ENCODE data around the gene SCFD2.

SCFD2 gene

GRCh38 chr4:53105313-53105712 lies 260.5 kb downstream of the SCFD2 start:
- ATAC-seq = no peak
- H3K4me3 Mint-ChIP-seq = no peak overlapping the region

GRCh38 chr4:53103481-53103880 lies 262.4 kb downstream of the SCFD2 start:
- Mint-ChIP-seq H3K4me1 (peaks cover 30% of the 10 kb centered on the region), H3K27me3 (no peaks in the 10 kb centered on the region), H3K27ac (no peak overlapping the region), H3K9me3 (peaks cover 12% of the 10 kb centered on the region), H3K4me3 (no peak overlapping the region), H3K36me3 (peaks cover 77% of the 10 kb centered on the region)
- ATAC-seq = no peak

More at GRCh38 chr4:53105313-53105712, 260.5 kb downstream of the SCFD2 start:
- H3K27me3 Mint-ChIP-seq = no peaks in the 10 kb centered on the region
- H3K27ac Mint-ChIP-seq = no peak overlapping the region
- peaks cover 42% of the 10 kb centered on the region for H3K4me1 Mint-ChIP-seq
- peaks cover 13% of the 10 kb centered on the region for H3K9me3 Mint-ChIP-seq
- peaks cover 84% of the 10 kb centered on the region for H3K36me3 Mint-ChIP-seq

GRCh38 chr4:53101191-53101581 lies 264.7 kb downstream of the SCFD2 start:
- H3K4me1 Mint-ChIP-seq = peaks cover 10% of the 10 kb centered on the region
- ATAC-seq = no peak
- peaks cover 73% of the 10 kb centered on the region for H3K36me3 Mint-ChIP-seq
- peaks cover 5% of the 10 kb centered on the region for H3K9me3 Mint-ChIP-seq
- no peak overlapping the region for H3K27ac Mint-ChIP-seq
- H3K4me3 Mint-ChIP-seq = no peak overlapping the region
- no peaks in the 10 kb centered on the region for H3K27me3 Mint-ChIP-seq

GRCh38 chr4:53100501-53101190 lies 265.2 kb downstream of the SCFD2 start:
- Mint-ChIP-seq H3K27ac (no peak overlapping the region), H3K27me3 (no peaks in the 10 kb centered on the region), H3K9me3 (peaks cover 5% of the 10 kb centered on the region), H3K4me3 (no peak overlapping the region), H3K36me3 (peaks cover 68% of the 10 kb centered on the region), H3K4me1 (peaks cover 9% of the 10 kb centered on the region)
- no peak for ATAC-seq

DNA sequence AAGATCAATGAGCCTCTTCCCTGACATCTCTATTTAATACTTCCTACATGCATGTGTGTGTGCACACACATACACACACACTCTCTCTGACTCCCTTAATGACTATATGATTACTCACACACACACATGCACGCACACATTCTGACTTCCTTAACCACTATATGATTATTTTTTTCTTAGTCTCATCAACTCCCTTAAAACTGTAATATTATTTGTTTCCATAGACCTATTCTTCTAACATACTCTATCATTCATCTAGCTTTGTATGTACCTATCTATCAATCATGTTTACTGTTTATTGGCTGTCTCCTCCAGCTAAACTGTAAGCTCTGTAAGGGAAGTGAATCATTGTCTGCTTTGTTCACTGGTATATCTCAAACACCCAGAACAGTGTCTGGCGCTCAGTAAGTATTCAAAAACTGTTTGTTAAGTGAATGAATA lies 267.2 kb downstream of the SCFD2 start:
- no peak overlapping the region for H3K4me3 Mint-ChIP-seq
- ATAC-seq = no peak
- peaks cover 9% of the 10 kb centered on the region for H3K4me1 Mint-ChIP-seq
- H3K9me3 Mint-ChIP-seq = peaks cover 14% of the 10 kb centered on the region
- peaks cover 66% of the 10 kb centered on the region for H3K36me3 Mint-ChIP-seq
- H3K27me3 Mint-ChIP-seq = no peaks in the 10 kb centered on the region
- no peak overlapping the region for H3K27ac Mint-ChIP-seq

DNA sequence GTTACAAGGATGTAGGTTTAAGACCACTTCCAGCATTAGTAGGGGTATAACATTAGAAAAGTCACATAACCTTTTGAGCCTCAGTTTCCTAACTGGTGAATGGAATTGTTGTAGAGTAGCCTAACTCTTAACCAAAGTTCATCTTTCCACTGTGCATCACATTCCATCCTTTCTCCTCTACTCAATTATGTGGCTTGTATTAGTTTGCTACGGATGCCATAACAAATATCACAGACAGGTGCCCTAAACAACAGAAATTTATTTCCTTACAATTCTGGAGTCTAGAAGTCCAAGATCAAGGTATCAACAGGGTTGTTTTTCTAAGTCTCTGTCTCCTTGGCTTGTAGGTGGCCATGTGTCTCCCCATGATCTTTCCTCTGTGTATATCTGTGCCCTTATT lies 271.8 kb downstream of the SCFD2 start:
- Mint-ChIP-seq H3K36me3 (peaks cover 47% of the 10 kb centered on the region), H3K4me1 (no peaks in the 10 kb centered on the region), H3K27me3 (no peaks in the 10 kb centered on the region), H3K27ac (no peak overlapping the region), H3K9me3 (peaks cover 17% of the 10 kb centered on the region), H3K4me3 (no peak overlapping the region)
- ATAC-seq = no peak

DNA sequence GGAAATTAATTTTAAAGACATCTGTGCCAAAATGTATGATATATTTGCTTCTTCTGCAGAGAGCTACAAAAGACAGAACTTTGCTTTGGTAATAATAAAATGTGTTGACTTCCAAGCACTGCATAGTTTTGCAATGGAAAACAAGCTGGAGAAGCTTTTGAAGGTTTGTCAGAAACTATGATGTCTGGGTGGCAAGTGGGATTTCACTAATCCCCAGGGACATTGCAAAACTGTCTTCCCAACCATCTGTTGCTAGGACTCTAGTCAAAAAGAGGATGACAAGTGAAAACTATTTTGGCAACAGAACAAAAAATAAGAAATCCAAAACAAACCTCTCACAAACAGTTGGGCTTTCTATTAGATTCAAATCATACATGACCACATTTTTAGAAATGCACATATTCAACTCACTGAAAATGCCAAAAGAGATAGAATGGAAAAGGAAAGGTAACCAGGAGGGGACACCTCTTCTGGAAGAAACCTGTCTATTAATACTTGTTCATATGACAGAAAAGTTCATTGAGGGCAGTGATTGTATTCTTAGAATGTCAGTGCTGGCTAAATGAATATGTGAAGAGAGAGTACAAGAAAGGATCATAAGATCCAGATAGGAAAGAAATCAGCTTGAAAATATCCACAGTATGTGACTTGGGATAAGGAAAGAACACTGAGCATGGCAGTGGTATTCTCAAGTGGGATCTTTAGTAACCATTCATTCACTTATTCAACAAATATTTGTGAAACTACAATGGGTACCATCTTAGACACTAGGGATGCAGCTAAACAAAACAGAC lies 275.7 kb downstream of the SCFD2 start:
- Mint-ChIP-seq H3K4me3 (no peak overlapping the region), H3K36me3 (peaks cover 51% of the 10 kb centered on the region), H3K27me3 (no peaks in the 10 kb centered on the region), H3K9me3 (peaks cover 19% of the 10 kb centered on the region), H3K27ac (no peak overlapping the region), H3K4me1 (no peaks in the 10 kb centered on the region)
- ATAC-seq = no peak

DNA sequence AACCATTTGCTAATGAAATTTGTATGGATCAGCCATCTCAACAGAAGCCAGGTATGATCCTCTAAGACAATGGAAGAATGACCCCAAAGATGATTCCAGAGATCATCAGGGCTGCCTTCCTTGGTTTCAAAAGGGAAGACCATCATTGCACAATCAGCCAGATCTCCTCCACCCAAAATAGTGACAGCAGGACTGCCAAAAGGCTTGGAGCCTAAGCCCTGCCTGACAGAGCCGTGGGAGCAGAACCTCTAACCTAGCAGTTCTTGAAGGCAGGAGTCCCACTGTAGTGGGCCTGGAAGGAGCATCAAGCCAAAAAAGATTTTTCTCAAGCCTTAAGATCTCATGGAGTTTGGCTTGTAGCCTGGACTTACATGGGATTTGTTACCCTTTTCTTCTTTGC lies 277.7 kb downstream of the SCFD2 start:
- H3K4me1 Mint-ChIP-seq = no peaks in the 10 kb centered on the region
- peaks cover 62% of the 10 kb centered on the region for H3K36me3 Mint-ChIP-seq
- H3K9me3 Mint-ChIP-seq = peaks cover 20% of the 10 kb centered on the region
- no peak overlapping the region for H3K27ac Mint-ChIP-seq
- ATAC-seq = no peak
- H3K4me3 Mint-ChIP-seq = no peak overlapping the region
- H3K27me3 Mint-ChIP-seq = no peaks in the 10 kb centered on the region

GRCh38 chr4:53076374-53076958 lies 289.4 kb downstream of the SCFD2 start:
- peaks cover 15% of the 10 kb centered on the region for H3K36me3 Mint-ChIP-seq
- no peaks in the 10 kb centered on the region for H3K4me1 Mint-ChIP-seq
- H3K4me3 Mint-ChIP-seq = no peak overlapping the region
- no peak overlapping the region for H3K27ac Mint-ChIP-seq
- no peaks in the 10 kb centered on the region for H3K27me3 Mint-ChIP-seq
- ATAC-seq = no peak
- H3K9me3 Mint-ChIP-seq = no peaks in the 10 kb centered on the region

- no peaks in the 10 kb centered on the region for H3K9me3 Mint-ChIP-seq
- H3K4me3 Mint-ChIP-seq = no peak overlapping the region
- H3K27me3 Mint-ChIP-seq = no peaks in the 10 kb centered on the region
- peaks cover 22% of the 10 kb centered on the region for H3K36me3 Mint-ChIP-seq
- no peak overlapping the region for H3K27ac Mint-ChIP-seq
- no peak for ATAC-seq
- H3K4me1 Mint-ChIP-seq = no peaks in the 10 kb centered on the region
Observed at GRCh38 chr4:53075162-53075785, 290.6 kb downstream of the SCFD2 start.

GRCh38 chr4:53068755-53069330 lies 297.0 kb downstream of the SCFD2 start:
- H3K4me3 Mint-ChIP-seq = no peak overlapping the region
- no peaks in the 10 kb centered on the region for H3K4me1 Mint-ChIP-seq
- no peak overlapping the region for H3K27ac Mint-ChIP-seq
- H3K9me3 Mint-ChIP-seq = peaks cover 8% of the 10 kb centered on the region
- H3K27me3 Mint-ChIP-seq = no peaks in the 10 kb centered on the region
- H3K36me3 Mint-ChIP-seq = peaks cover 34% of the 10 kb centered on the region
- no peak for ATAC-seq

- Mint-ChIP-seq H3K36me3 (peaks cover 30% of the 10 kb centered on the region), H3K4me3 (no peak overlapping the region), H3K27me3 (no peaks in the 10 kb centered on the region), H3K4me1 (no peaks in the 10 kb centered on the region), H3K9me3 (peaks cover 8% of the 10 kb centered on the region), H3K27ac (no peak overlapping the region)
- ATAC-seq = no peak
Observed at GRCh38 chr4:53067125-53067802, 298.6 kb downstream of the SCFD2 start.

DNA sequence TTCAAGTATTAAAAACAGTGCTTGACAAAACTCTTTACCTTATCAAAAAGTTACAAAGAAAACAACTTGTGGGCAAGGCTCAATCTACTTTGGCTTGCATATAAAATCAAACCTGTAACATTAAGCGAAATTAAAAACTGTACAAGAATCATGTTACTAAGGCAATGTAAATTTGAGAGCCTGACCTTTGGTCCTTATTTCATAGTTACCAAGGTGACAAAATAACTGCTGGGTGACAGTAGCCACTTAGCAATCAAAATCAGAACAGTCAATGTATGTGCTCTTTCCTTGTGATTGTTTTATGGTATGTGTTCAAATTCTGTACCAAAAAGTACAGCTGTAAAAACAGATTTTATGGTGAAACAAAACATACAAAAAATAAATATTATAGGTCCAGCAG lies 299.7 kb downstream of the SCFD2 start:
- no peak for ATAC-seq
- no peak overlapping the region for H3K4me3 Mint-ChIP-seq
- no peaks in the 10 kb centered on the region for H3K27me3 Mint-ChIP-seq
- no peak overlapping the region for H3K27ac Mint-ChIP-seq
- peaks cover 27% of the 10 kb centered on the region for H3K36me3 Mint-ChIP-seq
- peaks cover 8% of the 10 kb centered on the region for H3K9me3 Mint-ChIP-seq
- H3K4me1 Mint-ChIP-seq = no peaks in the 10 kb centered on the region

DNA sequence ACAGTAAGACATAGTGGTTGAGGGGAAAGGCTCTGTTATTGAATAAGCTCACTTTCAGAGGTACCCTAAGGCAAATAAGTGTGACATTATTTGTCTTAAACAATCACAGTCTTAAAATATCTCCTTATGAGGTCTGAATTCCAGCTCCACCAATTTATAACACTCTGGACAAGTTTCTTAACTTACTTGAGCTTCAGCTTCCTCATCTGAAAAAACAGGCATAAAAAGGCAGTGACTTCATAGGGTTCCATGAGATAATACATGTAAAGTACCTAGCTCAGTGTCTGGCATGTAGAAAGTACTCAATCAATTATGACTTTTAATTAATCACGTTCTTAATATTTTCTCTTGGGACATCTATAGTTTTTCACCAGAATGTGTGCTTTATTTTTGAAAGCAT lies 301.3 kb downstream of the SCFD2 start:
- Mint-ChIP-seq H3K4me1 (no peaks in the 10 kb centered on the region), H3K27ac (no peak overlapping the region), H3K27me3 (no peaks in the 10 kb centered on the region), H3K36me3 (peaks cover 21% of the 10 kb centered on the region), H3K9me3 (peaks cover 8% of the 10 kb centered on the region), H3K4me3 (no peak overlapping the region)
- no peak for ATAC-seq
